Lung (tissue), 12 donors: ENCODE data around the gene PNO1. TPM values are rescaled to one million over a fixed set of nuclear protein-coding genes. Genes with fewer than 3 reads are reported as not detected.
A peak's percentile ranks its signal among the peaks of the same experiment; 100 is the strongest.

ENCODE experiments used
- ATAC-seq: fragments of 200-7000 bp; cut with Tn5 transposase; one replicate; pipeline ENCODE4 v1.9.1; 2020; ENCODE audit warnings: moderate number of reproducible peaks; ENCODE audit not compliant: insufficient read depth, low FRiP score
- DNase-seq, 3 donors: peaks; one replicate each; pipeline ENCODE4 v3.0.0-alpha.2; 2013 to 2017
- H3K27ac ChIP-seq, 2 donors: one replicate each; pipeline ENCODE4 v1.5.1; 2013; ENCODE audit warnings: mild to moderate bottlenecking in 2 of 2, moderate library complexity in 2 of 2, control low read depth in 1 of 2, inconsistent platforms in 1 of 2, low read depth in 1 of 2, low read length in 1 of 2
- H3K27me3 ChIP-seq, 3 donors: one replicate each; pipeline ENCODE4 v1.5.1; 2013; ENCODE audit warnings: low read length in 2 of 3; ENCODE audit not compliant: control insufficient read depth in 3 of 3, insufficient read depth in 3 of 3
- H3K36me3 ChIP-seq, 4 donors: one replicate each; pipeline ENCODE4 v1.5.1; 2013; ENCODE audit warnings: low read length in 4 of 4, mild to moderate bottlenecking in 1 of 4, moderate library complexity in 1 of 4; ENCODE audit not compliant: control insufficient read depth in 4 of 4, insufficient read depth in 4 of 4
- H3K4me1 ChIP-seq, 5 donors: one replicate each; pipeline ENCODE4 v1.5.1; 2013; ENCODE audit warnings: low read length in 5 of 5, mild to moderate bottlenecking in 2 of 5, moderate library complexity in 1 of 5; ENCODE audit not compliant: control insufficient read depth in 5 of 5, insufficient read depth in 5 of 5
- H3K4me3 ChIP-seq: one replicate; pipeline ENCODE4 v1.5.1; 2013; ENCODE audit warnings: mild to moderate bottlenecking, control low read depth, moderate library complexity
- H3K9ac ChIP-seq, 2 donors: one replicate each; pipeline ENCODE4 v1.5.1; 2013; ENCODE audit warnings: low read length in 2 of 2, control low read depth in 1 of 2; ENCODE audit not compliant: insufficient read depth in 1 of 2
- H3K9me3 ChIP-seq, 4 donors: one replicate each; pipeline ENCODE4 v1.5.1; 2013; ENCODE audit warnings: low read length in 3 of 4, mild to moderate bottlenecking in 1 of 4, moderate library complexity in 1 of 4; ENCODE audit not compliant: control insufficient read depth in 4 of 4, insufficient read depth in 3 of 4
- CTCF ChIP-seq: IDR thresholded peaks from 2 replicates; pipeline ENCODE4 v1.5.1; 2012; ENCODE audit warnings: mild to moderate bottlenecking; ENCODE audit errors: control extremely low read depth, extremely low read depth
- WGBS, 2 donors: extraction: QIAGEN DNeasy Blood & Tissue Kit; methylation state at CpG; one replicate each; pipeline ENCODE4 v1.1.7; 2013; 5-methylcytosine and 5-hydroxymethylcytosine counted together
- polyA plus RNA-seq, 2 donors: library from polyadenylated mRNA; stranded (reverse); fragments of 200-250 nt; gene quantifications; one replicate each; pipeline ENCODE4 v1.2.1, GENCODE V29; 2013
- total RNA-seq, 2 donors: library from RNA; depleted of rRNA in 1 of 2; stranded (reverse); fragments of >200 nt in 1 of 2; gene quantifications; one replicate each; pipeline ENCODE4 v1.2.1, GENCODE V29; 2014 to 2021
- donor health status: control.
- donor health status: control.
- donor health status: Bipolar disorder and iron deficiency.
- donor health status: healthy.
- donor health status: DM: yes; HTN: yes; CAD: no.

The PNO1 gene
- total and polyA plus RNA-seq, 4 donors, result 7.8 to 19.4 (median 10.8) TPM

GRCh38 chr2:68189991-68190784 lies 32.5 kb downstream of the PNO1 start:
- Histone ChIP-seq H3K27ac (no peak overlapping the region), H3K9me3 (no peaks in the 10 kb centered on the region), H3K27me3 (no peaks in the 10 kb centered on the region), H3K4me1 (peaks cover 0 to 8% (median 0%) of the 10 kb centered on the region in 5 donors), H3K9ac (no peak overlapping the region), H3K36me3 (peaks cover 0 to 8% (median 1%) of the 10 kb centered on the region in 4 donors), H3K4me3 (no peak overlapping the region)
- no peak for TF ChIP-seq CTCF
- no peak for ATAC-seq
- no peak for DNase-seq
- 85 to 88% methylated on average over 15 of the region's 15 CpGs for WGBS, 2 donors

- peak; percentile 34 for ATAC-seq
Observed at GRCh38 chr2:68190991-68191731, 33.5 kb downstream of the PNO1 start.

GRCh38 chr2:68193144-68193543 lies 35.5 kb downstream of the PNO1 start:
- Histone ChIP-seq H3K9me3 (no peaks in the 10 kb centered on the region), H3K4me1 (peaks cover 0 to 11% (median 0%) of the 10 kb centered on the region in 5 donors), H3K9ac (no peak overlapping the region), H3K4me3 (no peak overlapping the region), H3K27ac (no peak overlapping the region), H3K36me3 (no peaks in the 10 kb centered on the region), H3K27me3 (no peaks in the 10 kb centered on the region)
- DNase-seq (no peak), ATAC-seq (no peak)
- no peak for TF ChIP-seq CTCF
- 57 to 71% methylated on average over 3 of the region's 3 CpGs for WGBS, 2 donors

More at GRCh38 chr2:68190991-68191731, 33.5 kb downstream of the PNO1 start:
- Histone ChIP-seq H3K4me3 (no peak overlapping the region), H3K9ac (no peak overlapping the region), H3K27me3 (no peaks in the 10 kb centered on the region), H3K27ac (no peak overlapping the region), H3K9me3 (no peaks in the 10 kb centered on the region), H3K36me3 (peaks cover 0 to 2% (median 0%) of the 10 kb centered on the region in 4 donors), H3K4me1 (peaks cover 0 to 11% (median 0%) of the 10 kb centered on the region in 5 donors)
- DNase-seq, result peak in 1 of 3 donors; percentile 17
- TF ChIP-seq CTCF, result no peak
- WGBS, 2 donors, result 48 to 55% methylated on average over 3 of the region's 3 CpGs
